Transverse colon (tissue), 4 donors: ENCODE measurements around the gene RNASEH1. TPM values are rescaled to one million over a fixed set of nuclear protein-coding genes. Genes with fewer than 3 reads are reported as not detected.

Experiments
- DNase-seq: peaks from one replicate; pipeline ENCODE4 v3.0.0-alpha.2; 2019
- H3K27ac ChIP-seq, 4 donors: fragments of 200-600 bp; sonication (generic); 2 replicates each; pipeline ENCODE4 v1.5.1; 2016 to 2018; ENCODE audit warnings: inconsistent platforms in 4 of 4
- H3K27me3 ChIP-seq: fragments of 200-600 bp; sonication (generic); 2 replicates; pipeline ENCODE4 v1.5.1; 2017; ENCODE audit warnings: inconsistent platforms
- H3K36me3 ChIP-seq, 4 donors: fragments of 200-600 bp; sonication (generic); 2 replicates each; pipeline ENCODE4 v1.5.1; 2017 to 2019; ENCODE audit warnings: inconsistent platforms in 4 of 4
- H3K4me1 ChIP-seq, 4 donors: fragments of 200-600 bp; sonication (generic); 2 replicates each; pipeline ENCODE4 v1.5.1; 2017 to 2020; ENCODE audit warnings: inconsistent platforms in 4 of 4
- H3K4me3 ChIP-seq, 4 donors: fragments of 200-600 bp; sonication (generic); 1 replicate in 1 of 4; 2 replicates in 3 of 4; pipeline versions ENCODE4 v1.5.1 to v1.6.1; 2017 to 2019; ENCODE audit warnings: inconsistent platforms in 4 of 4
- H3K9me3 ChIP-seq, 2 donors: fragments of 200-600 bp; sonication (generic); 2 replicates each; pipeline ENCODE4 v1.5.1; 2017 to 2019; ENCODE audit warnings: inconsistent platforms in 2 of 2
- EP300 ChIP-seq: sonication (generic); formaldehyde crosslinking; IDR thresholded peaks from one replicate; pipeline ENCODE4 v1.6.1; 2017; ENCODE audit warnings: antibody characterized with exemption, low read depth
- POLR2A ChIP-seq: fragments of 450-650 bp; IDR thresholded peaks from one replicate; pipeline ENCODE4 v1.6.1; 2016; ENCODE audit warnings: antibody characterized with exemption, mild to moderate bottlenecking, moderate library complexity
- POLR2AphosphoS5 ChIP-seq, 3 donors: sonication (generic); formaldehyde crosslinking; IDR thresholded peaks; one replicate each; pipeline ENCODE4 v1.6.1; 2016; ENCODE audit warnings: antibody characterized with exemption in 3 of 3
- WGBS, 2 donors: methylation state at CpG; one replicate each; pipeline ENCODE4 v1.1.5; 2018; ENCODE audit warnings: low coverage in 1 of 2; 5-methylcytosine and 5-hydroxymethylcytosine counted together
- in situ Hi-C, 4 donors: fragments of 200-750 bp; cut with MboI; loops; one replicate each; pipeline versions ENCODE4 v1.15.0 to v1.15.1; 2017; ENCODE audit warnings: low sequenced_read_pairs in 3 of 4, low pct_ligation_motif_present in 1 of 4, low pct_unique_long_range_greater_than_20kb in 1 of 4
- intact Hi-C: fragments of 100-400 bp; cut with DNase I; formaldehyde crosslinking; loops from one replicate; pipeline ENCODE4 v1.15.1; 2023; ENCODE audit warnings: low total_unique reads
- total RNA-seq, 4 donors: library from RNA; depleted of rRNA; stranded (reverse); fragments of >200 nt; gene quantifications; one replicate each; pipeline ENCODE4 v1.1.0, GENCODE V29; 2016
- TF ChIP-seq, protein P1 (sequence below), 5 experiments: fragments of 200-600 bp in 3 of 5; fragments of 450-650 bp in 2 of 5; sonication (generic) in 3 of 5; IDR thresholded peaks; 1 replicate in 2 of 5; 2 replicates in 3 of 5; pipeline ENCODE4 v1.5.1; 2016 to 2017; ENCODE audit warnings: antibody characterized with exemption in 5 of 5, inconsistent platforms in 3 of 5, mild to moderate bottlenecking in 2 of 5, moderate library complexity in 1 of 5

Gene RNASEH1
- total RNA-seq, 4 donors from 2014 or later, result 7.4 to 12.4 (median 11.0) TPM

GRCh38 chr2:3532941-3533340, 25.2 kb downstream of the RNASEH1 start:
- intact Hi-C loops, result no loop called here
- in situ Hi-C loops, result no loop called here
- H3K9me3 ChIP-seq, result no peaks in the 10 kb centered on the region
- H3K4me3 ChIP-seq, result no peak overlapping the region
- peaks cover 0 to 11% (median 6%) of the 10 kb centered on the region in 4 donors for H3K4me1 ChIP-seq
- no peaks in the 10 kb centered on the region for H3K27me3 ChIP-seq
- no peak for DNase-seq
- 92% methylated on average over 12 of the region's 12 CpGs; no CpG with 5 or more reads in 1 of the 2 donors for WGBS, 2 donors
- TF ChIP-seq POLR2AphosphoS5 (IDR thresholded peaks at IDR 0.05), result no peak
- no peak for TF ChIP-seq POLR2A
- TF ChIP-seq, protein P1, sequence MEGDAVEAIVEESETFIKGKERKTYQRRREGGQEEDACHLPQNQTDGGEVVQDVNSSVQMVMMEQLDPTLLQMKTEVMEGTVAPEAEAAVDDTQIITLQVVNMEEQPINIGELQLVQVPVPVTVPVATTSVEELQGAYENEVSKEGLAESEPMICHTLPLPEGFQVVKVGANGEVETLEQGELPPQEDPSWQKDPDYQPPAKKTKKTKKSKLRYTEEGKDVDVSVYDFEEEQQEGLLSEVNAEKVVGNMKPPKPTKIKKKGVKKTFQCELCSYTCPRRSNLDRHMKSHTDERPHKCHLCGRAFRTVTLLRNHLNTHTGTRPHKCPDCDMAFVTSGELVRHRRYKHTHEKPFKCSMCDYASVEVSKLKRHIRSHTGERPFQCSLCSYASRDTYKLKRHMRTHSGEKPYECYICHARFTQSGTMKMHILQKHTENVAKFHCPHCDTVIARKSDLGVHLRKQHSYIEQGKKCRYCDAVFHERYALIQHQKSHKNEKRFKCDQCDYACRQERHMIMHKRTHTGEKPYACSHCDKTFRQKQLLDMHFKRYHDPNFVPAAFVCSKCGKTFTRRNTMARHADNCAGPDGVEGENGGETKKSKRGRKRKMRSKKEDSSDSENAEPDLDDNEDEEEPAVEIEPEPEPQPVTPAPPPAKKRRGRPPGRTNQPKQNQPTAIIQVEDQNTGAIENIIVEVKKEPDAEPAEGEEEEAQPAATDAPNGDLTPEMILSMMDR (IDR thresholded peaks at IDR 0.05), result no peak
- TF ChIP-seq EP300, result no peak
- H3K27ac ChIP-seq, result peak overlapping the region in 3 of 4 donors; percentile 20 to 37 (median 31)
- H3K36me3 ChIP-seq, result no peaks in the 10 kb centered on the region

- Histone ChIP-seq H3K4me3 (no peak overlapping the region), H3K36me3 (no peaks in the 10 kb centered on the region), H3K27ac (no peak overlapping the region), H3K27me3 (no peaks in the 10 kb centered on the region), H3K4me1 (peaks cover 0 to 5% (median 0%) of the 10 kb centered on the region in 4 donors), H3K9me3 (no peaks in the 10 kb centered on the region)
- WGBS, 2 donors, result 89 to 96% methylated on average over 1 to 24 of the region's 24 CpGs
- in situ Hi-C loops (no loop called here), intact Hi-C loops (no loop called here)
- no peak for DNase-seq
- TF ChIP-seq, protein P1 (IDR thresholded peaks at IDR 0.05), result no peak
- TF ChIP-seq POLR2AphosphoS5 (IDR thresholded peaks at IDR 0.05), result no peak
Measured at GRCh38 chr2:3529316-3530025, 28.7 kb downstream of the RNASEH1 start.

DNA sequence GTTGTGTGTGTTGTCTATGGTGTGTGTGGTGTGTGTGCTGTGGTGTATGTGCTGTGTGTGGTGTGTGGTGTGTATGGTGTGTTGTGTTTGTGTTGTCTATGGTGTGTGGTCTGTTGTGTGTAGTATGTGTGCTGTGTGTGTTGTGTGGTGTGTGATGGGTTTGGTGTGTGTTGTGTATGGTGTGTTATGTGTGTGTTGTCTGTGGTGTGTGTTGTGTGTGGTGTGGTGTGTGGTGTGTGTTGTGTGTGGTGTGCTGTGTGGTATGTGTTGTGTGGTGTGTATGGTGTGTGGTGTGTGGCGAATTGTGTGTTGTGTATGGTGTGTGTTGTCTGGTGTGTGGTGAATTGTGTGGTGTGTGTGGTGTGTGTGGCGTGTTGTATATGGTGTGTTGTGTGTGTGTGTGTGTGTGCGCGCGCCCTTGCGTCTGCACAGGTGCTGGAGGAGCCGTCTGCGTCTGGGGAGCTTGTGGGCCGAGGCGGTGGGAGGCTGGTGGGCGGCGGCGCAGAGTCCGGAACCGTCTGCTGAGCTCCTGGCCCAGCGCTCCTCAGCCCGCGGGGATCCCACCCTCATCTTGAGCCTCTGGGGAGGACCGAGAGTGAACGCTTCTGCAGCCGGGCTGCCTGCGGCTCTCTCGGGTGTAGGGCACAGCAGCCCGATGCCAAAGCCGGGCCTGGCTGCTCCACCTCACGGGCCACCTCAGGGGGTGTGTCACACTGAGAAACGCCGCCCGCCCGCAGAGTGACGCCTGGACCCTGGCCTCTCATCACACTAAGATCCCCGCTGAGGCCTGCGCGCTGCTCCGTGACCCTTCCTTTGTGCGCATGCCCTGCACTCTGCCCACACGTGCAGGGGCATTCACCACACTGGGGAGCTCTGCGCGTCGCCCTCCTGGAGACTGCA, 30.0 kb downstream of the RNASEH1 start:
- DNase-seq, result no peak
- TF ChIP-seq, protein P1 (IDR thresholded peaks at IDR 0.05), result no peak
- TF ChIP-seq POLR2A (no peak), POLR2AphosphoS5 (IDR thresholded peaks at IDR 0.05) (no peak), EP300 (no peak)
- 83 to 92% methylated on average over 1 to 29 of the region's 40 CpGs for WGBS, 2 donors

GRCh38 chr2:3526871-3527270, 31.3 kb downstream of the RNASEH1 start:
- H3K27ac ChIP-seq, result no peak overlapping the region
- H3K27me3 ChIP-seq, result no peaks in the 10 kb centered on the region
- peaks cover 0 to 7% (median 3%) of the 10 kb centered on the region in 4 donors for H3K4me1 ChIP-seq
- WGBS, 2 donors, result 80 to 91% methylated on average over 2 to 20 of the region's 22 CpGs
- no peaks in the 10 kb centered on the region for H3K9me3 ChIP-seq
- in situ Hi-C loops (no loop called here), intact Hi-C loops (no loop called here)
- TF ChIP-seq POLR2A (no peak), POLR2AphosphoS5 (IDR thresholded peaks at IDR 0.05) (no peak), EP300 (no peak)
- TF ChIP-seq, protein P1 (IDR thresholded peaks at IDR 0.05), result no peak
- no peak for DNase-seq
- no peak overlapping the region for H3K4me3 ChIP-seq
- H3K36me3 ChIP-seq, result no peaks in the 10 kb centered on the region

More for the DNA sequence above, 30.0 kb downstream of the RNASEH1 start:
- H3K4me1 ChIP-seq, result peaks cover 0 to 7% (median 3%) of the 10 kb centered on the region in 4 donors
- no peak overlapping the region for H3K4me3 ChIP-seq
- H3K27me3 ChIP-seq, result no peaks in the 10 kb centered on the region
- no peaks in the 10 kb centered on the region for H3K9me3 ChIP-seq
- in situ Hi-C loops (no loop called here), intact Hi-C loops (no loop called here)
- no peak overlapping the region for H3K27ac ChIP-seq
- H3K36me3 ChIP-seq, result no peaks in the 10 kb centered on the region
